ENCODE data around the gene SYP. TPM values are rescaled to one million over a fixed set of nuclear protein-coding genes. Genes with fewer than 3 reads are reported as not detected.
"Not testable (repeated sequence)": the region's sequence is repeated elsewhere in the genome, so short reads cannot be mapped to it uniquely, and the experiment has no call there.

The SYP gene
- total RNA-seq, 8 experiments from 2014 or later: 0.92 to 144 (median 71.8) TPM

DNA sequence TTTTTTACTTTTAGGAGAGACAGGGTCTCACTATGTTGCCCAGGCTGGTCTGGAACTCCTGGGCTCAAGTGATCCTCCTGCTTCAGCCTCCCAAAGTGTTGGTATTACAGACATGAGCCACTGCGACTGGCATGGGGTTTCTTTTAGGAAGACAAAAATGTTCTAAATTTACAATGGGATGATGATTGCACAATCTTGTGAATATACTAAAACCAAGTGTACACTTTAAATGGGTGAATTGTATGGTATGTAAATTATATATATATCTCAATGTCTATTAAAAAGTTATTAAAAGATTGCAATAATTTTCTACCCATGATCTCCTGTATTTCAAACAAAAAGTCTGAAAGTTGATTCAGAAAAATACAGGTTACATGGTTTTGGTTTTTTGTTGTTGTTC lies 46.5 kb downstream of the SYP start:
- no peak overlapping the region for H3K27ac ChIP-seq
- in situ Hi-C loops (cut with MboI; ENCODE audit: low pct_unique_long_range_greater_than_20kb in 2 of 9, low sequenced_read_pairs in 9 of 9, unreplicated experiment in 9 of 9): no loop called here
- peaks cover 0 to 3% of the 10 kb centered on the region in 2 donors for H3K4me1 ChIP-seq (replicated peaks in 1 of 2)
- WGBS, 10 experiments: 83 to 100% methylated on average over 1 of the region's 1 CpG; no CpG with 5 or more reads in 8 of the 10 experiments
- no peak for ATAC-seq (replicated peaks in 6 of 8)
- no peak overlapping the region for H3K4me3 ChIP-seq

DNA sequence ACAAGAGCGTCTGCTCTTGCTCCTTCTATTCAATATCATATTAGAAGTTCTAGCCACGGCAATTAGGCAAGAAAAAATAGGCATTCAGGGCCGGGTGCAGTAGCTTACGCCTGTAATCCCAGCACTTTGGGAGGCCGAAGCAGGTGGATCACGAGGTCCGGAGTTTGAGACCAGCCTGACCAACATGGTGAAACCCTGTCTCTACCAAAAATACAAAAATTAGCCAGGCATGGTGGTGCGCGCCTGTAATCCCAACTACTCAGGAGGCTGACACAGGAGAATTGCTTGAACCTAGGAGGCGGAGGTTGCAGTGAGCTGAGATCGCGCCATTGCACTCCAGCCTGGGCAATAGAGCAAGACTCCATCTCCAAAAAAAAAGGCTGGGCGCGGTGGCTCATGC lies 50.7 kb downstream of the SYP start:
- H3K27ac ChIP-seq; H3K4me1 ChIP-seq (replicated peaks in 1 of 2); ATAC-seq (replicated peaks in 6 of 8); H3K4me3 ChIP-seq; in situ Hi-C loops (cut with MboI; ENCODE audit: low pct_unique_long_range_greater_than_20kb in 2 of 9, low sequenced_read_pairs in 9 of 9, unreplicated experiment in 9 of 9): not testable (repeated sequence)
- WGBS, 10 experiments: 60 to 100% (median 61%) methylated on average over 2 to 8 of the region's 14 CpGs; no CpG with 5 or more reads in 7 of the 10 experiments

DNA sequence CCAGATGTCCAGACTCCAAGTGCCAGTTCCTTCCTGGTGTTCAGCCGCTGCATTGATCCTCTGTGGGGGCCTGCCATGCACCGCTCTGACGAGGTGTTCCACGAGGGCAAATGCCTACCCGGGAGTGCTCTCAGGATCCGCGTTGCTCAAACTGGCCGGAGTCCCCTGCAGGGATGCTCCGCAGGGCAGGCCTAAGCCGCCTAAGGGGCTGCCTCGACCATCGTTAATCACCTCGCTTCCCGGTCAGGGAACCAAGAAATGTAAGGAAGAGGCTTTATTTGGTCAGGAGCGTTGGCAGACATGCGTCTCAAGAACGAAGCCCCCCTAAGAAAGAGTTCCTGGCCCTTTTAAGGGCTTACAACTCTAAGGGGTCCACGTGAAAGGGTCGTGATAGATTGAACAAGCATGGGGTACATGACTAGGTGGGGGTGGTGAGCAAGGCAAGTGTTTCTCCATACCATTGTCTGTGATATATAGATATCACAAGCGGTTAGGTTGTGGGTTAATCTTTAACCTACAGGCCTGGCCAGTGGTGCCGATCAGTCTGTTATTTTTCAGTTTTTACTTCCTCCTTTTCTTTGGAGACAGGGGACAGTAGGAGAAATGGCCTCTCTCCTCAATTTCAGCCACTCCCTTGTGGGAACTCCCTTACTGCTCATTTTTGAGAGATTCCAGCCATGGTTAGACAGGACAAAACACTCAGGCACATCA lies 51.4 kb downstream of the SYP start:
- ATAC-seq (replicated peaks in 6 of 8): not testable (repeated sequence)

DNA sequence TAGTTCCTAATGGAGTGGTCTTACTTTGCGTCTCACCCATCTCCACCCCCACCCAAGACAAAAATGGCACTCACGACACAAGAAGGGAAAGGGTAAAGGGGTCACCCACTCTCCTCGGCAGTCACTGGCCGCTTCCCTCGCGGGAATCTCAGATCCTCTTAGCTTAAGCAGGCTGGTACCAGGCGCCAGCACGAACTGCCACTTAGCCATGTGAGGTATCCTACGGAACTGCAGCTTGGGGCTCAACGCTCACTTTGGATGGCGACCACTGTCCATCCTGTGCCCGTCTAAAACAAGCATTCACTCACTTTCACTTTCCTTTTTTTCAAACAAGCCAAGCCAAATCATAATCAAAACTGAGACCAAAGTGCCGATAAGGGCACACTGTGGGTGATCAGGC lies 52.1 kb downstream of the SYP start:
- in situ Hi-C loops (cut with MboI; ENCODE audit: low pct_unique_long_range_greater_than_20kb in 2 of 9, low sequenced_read_pairs in 9 of 9, unreplicated experiment in 9 of 9): no loop called here
- WGBS, 10 experiments: 66 to 80% methylated on average over 5 to 10 of the region's 13 CpGs; no CpG with 5 or more reads in 8 of the 10 experiments
- Histone ChIP-seq H3K27ac (no peak overlapping the region), H3K4me1 (replicated peaks in 1 of 2) (no peaks in the 10 kb centered on the region), H3K4me3 (no peak overlapping the region)
- ATAC-seq (replicated peaks in 6 of 8): no peak

More for the DNA sequence above, 51.4 kb downstream of the SYP start:
- 44 to 75% (median 65%) methylated on average over 4 to 8 of the region's 21 CpGs; no CpG with 5 or more reads in 7 of the 10 experiments for WGBS, 10 experiments
- in situ Hi-C loops (cut with MboI; ENCODE audit: low pct_unique_long_range_greater_than_20kb in 2 of 9, low sequenced_read_pairs in 9 of 9, unreplicated experiment in 9 of 9); H3K4me1 ChIP-seq (replicated peaks in 1 of 2); H3K4me3 ChIP-seq; H3K27ac ChIP-seq: not testable (repeated sequence)

GRCh38 chrX:49147282-49147681 lies 52.7 kb downstream of the SYP start:
- 89 to 93% methylated on average over 3 of the region's 8 CpGs; no CpG with 5 or more reads in 8 of the 10 experiments for WGBS, 10 experiments
- no peak for ATAC-seq (replicated peaks in 6 of 8)

GRCh38 chrX:49143154-49143553 lies 56.8 kb downstream of the SYP start:
- in situ Hi-C loops (cut with MboI; ENCODE audit: low pct_unique_long_range_greater_than_20kb in 2 of 9, low sequenced_read_pairs in 9 of 9, unreplicated experiment in 9 of 9); ATAC-seq (replicated peaks in 6 of 8): not testable (repeated sequence)

More at GRCh38 chrX:49147282-49147681, 52.7 kb downstream of the SYP start:
- in situ Hi-C loops (cut with MboI; ENCODE audit: low pct_unique_long_range_greater_than_20kb in 2 of 9, low sequenced_read_pairs in 9 of 9, unreplicated experiment in 9 of 9): no loop called here
- Histone ChIP-seq H3K27ac (no peak overlapping the region), H3K4me3 (no peak overlapping the region), H3K4me1 (replicated peaks in 1 of 2) (no peaks in the 10 kb centered on the region)

DNA sequence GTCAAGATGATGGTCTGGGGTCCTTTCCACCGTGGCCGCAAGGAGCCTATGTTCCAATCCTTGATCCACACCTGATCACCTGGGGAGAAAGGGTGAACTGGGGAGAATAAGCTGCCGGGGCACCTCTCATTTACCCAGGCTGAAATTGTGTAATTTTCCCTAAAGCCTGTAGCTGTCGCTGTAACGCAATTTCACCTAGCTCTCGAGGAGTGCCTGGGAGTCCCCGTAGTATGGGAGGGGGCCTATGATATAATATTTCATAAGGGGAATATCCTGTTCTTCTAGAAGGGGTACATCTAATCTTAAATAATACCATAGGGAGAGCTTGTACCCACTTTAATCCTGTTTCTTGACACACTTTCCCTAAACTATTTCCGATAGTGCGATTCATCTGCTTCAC lies 57.7 kb downstream of the SYP start:
- 87 to 100% methylated on average over 1 to 3 of the region's 9 CpGs; no CpG with 5 or more reads in 8 of the 10 experiments for WGBS, 10 experiments
- H3K27ac ChIP-seq; in situ Hi-C loops (cut with MboI; ENCODE audit: low pct_unique_long_range_greater_than_20kb in 2 of 9, low sequenced_read_pairs in 9 of 9, unreplicated experiment in 9 of 9); H3K4me3 ChIP-seq; ATAC-seq (replicated peaks in 6 of 8); H3K4me1 ChIP-seq (replicated peaks in 1 of 2): not testable (repeated sequence)

More at GRCh38 chrX:49143154-49143553, 56.8 kb downstream of the SYP start:
- not testable (repeated sequence) for H3K4me1 ChIP-seq (replicated peaks in 1 of 2); H3K27ac ChIP-seq; H3K4me3 ChIP-seq
- 48 to 100% (median 60%) methylated on average over 1 to 4 of the region's 7 CpGs; no CpG with 5 or more reads in 7 of the 10 experiments for WGBS, 10 experiments

DNA sequence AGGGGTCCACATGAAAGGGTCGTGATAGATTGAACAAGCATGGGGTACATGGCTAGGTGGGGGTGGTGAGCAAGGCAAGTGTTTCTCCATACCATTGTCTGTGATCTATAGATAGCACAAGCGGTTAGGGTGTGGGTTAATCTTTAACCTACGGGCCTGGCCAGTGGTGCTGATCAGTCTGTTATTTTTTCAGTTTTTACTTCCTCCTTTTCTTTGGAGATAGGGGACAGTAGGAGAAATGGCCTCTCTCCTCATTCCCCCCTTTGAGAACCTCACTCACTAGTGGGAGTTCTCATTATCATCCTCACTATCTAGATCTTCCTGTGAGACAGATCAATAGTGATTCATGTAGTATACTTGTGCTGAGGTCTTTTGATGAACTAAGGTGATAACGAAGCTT lies 60.3 kb downstream of the SYP start:
- Histone ChIP-seq H3K27ac (no peak overlapping the region), H3K4me3 (no peak overlapping the region), H3K4me1 (replicated peaks in 1 of 2) (no peaks in the 10 kb centered on the region)
- WGBS, 10 experiments: 22 to 90% (median 43%) methylated on average over 1 to 4 of the region's 4 CpGs; no CpG with 5 or more reads in 5 of the 10 experiments
- no peak for ATAC-seq (replicated peaks in 6 of 8)
- in situ Hi-C loops (cut with MboI; ENCODE audit: low pct_unique_long_range_greater_than_20kb in 2 of 9, low sequenced_read_pairs in 9 of 9, unreplicated experiment in 9 of 9): no loop called here

Other genes with a start within 250 kb of the SYP start
- gene OTUD5, start 242.6 kb downstream of the SYP start, total RNA-seq: 10 to 100 TPM; 22.0 to 49.8 (median 36.6) TPM
- 1 to 10 TPM in 6 of 8 experiments, under 1 TPM in 2; 0.65 to 3.1 (median 1.5) TPM for gene KCND1, start 228.3 kb downstream of the SYP start, total RNA-seq
- 10 to 100 TPM; 24.2 to 69.0 (median 44.8) TPM for gene GRIPAP1, start 197.9 kb downstream of the SYP start, total RNA-seq
- gene TFE3, start 156.8 kb downstream of the SYP start, total RNA-seq: 10 to 100 TPM in 7 of 8 experiments, 1 to 10 TPM in 1; 9.7 to 43.2 (median 24.4) TPM
- gene CCDC120, start 141.2 kb downstream of the SYP start, total RNA-seq: 1 to 10 TPM in 7 of 8 experiments, under 1 TPM in 1; 0.15 to 5.7 (median 3.9) TPM
- gene PRAF2, start 126.2 kb downstream of the SYP start, total RNA-seq: 10 to 100 TPM in 7 of 8 experiments, 1 to 10 TPM in 1; 9.9 to 29.1 (median 14.2) TPM
- 10 to 100 TPM; 20.7 to 97.3 (median 44.5) TPM for gene WDR45, start 120.3 kb downstream of the SYP start, total RNA-seq
- 10 to 100 TPM; 16.3 to 29.8 (median 20.1) TPM for gene GPKOW, start 76.5 kb downstream of the SYP start, total RNA-seq
- 1 to 10 TPM in 6 of 8 experiments, under 1 TPM in 2; 0.57 to 2.7 (median 1.4) TPM for gene MAGIX, start 37.4 kb downstream of the SYP start, total RNA-seq
- gene PLP2, start 28.3 kb downstream of the SYP start, total RNA-seq: 10 to 100 TPM in 3 of 8 experiments, 1 to 10 TPM in 5; 1.2 to 21.9 (median 6.0) TPM
- gene PRICKLE3, start 13.8 kb downstream of the SYP start, total RNA-seq: 10 to 100 TPM in 2 of 8 experiments, 1 to 10 TPM in 2, under 1 TPM in 4; 0.33 to 11.8 (median 1.1) TPM
- gene CACNA1F, start 33.1 kb upstream of the SYP start, total RNA-seq: under 1 TPM in 2 of 8 experiments, not detected in 6; 0.28 to 0.41 TPM
- 10 to 100 TPM in 1 of 8 experiments, 1 to 10 TPM in 7; 7.2 to 10.6 (median 9.3) TPM for gene CCDC22, start 35.3 kb upstream of the SYP start, total RNA-seq
- gene FOXP3, start 64.5 kb upstream of the SYP start, total RNA-seq: under 1 TPM; 0.11 to 0.84 (median 0.26) TPM
- 10 to 100 TPM in 5 of 8 experiments, 1 to 10 TPM in 3; 3.8 to 16.1 (median 11.2) TPM for gene PPP1R3F, start 69.6 kb upstream of the SYP start, total RNA-seq
- gene GAGE10, start 103.5 kb upstream of the SYP start, total RNA-seq: not detected
- gene GAGE12J, start 121.8 kb upstream of the SYP start, total RNA-seq: not detected
- not detected for gene GAGE13, start 131.4 kb upstream of the SYP start, total RNA-seq